ENCODE results near the gene NLE1.

The NLE1 gene

DNA sequence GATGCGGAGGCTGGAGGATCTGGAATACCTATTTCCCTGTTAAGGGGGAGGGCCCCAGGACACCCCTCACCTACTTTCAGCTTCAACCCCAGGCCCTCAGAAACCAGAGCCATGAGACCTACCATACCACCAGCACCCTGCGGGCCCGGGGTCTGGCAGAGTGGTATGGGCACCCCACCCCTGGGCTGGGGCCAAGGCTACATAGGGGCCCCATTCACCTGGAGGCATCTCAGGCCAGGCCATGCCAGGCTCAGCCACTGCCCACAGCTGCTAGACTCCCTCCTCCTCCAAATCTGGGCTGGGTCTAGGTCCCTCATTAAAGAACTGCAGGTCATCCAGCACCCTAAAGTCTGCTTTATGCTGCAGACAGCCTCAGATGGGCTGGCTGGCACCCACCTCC, 11.7 kb downstream of the NLE1 start:
- no peak overlapping the region for H3K4me3 ChIP-seq (ENCODE audit: severe bottlenecking)
- peaks cover 39% of the 10 kb centered on the region for H3K36me3 ChIP-seq (ENCODE audit: low read depth)
- no peak for ATAC-seq (ENCODE audit: low read depth)
- H3K27ac ChIP-seq (ENCODE audit: poor library complexity, severe bottlenecking): no peak overlapping the region
- no peak for DNase-seq (ENCODE audit: low spot score)
- H3K4me1 ChIP-seq (ENCODE audit: insufficient read depth, poor library complexity, severe bottlenecking): no peaks in the 10 kb centered on the region
- no peaks in the 10 kb centered on the region for H3K27me3 ChIP-seq (ENCODE audit: insufficient read depth, poor library complexity, severe bottlenecking)
- TF ChIP-seq, protein P1, sequence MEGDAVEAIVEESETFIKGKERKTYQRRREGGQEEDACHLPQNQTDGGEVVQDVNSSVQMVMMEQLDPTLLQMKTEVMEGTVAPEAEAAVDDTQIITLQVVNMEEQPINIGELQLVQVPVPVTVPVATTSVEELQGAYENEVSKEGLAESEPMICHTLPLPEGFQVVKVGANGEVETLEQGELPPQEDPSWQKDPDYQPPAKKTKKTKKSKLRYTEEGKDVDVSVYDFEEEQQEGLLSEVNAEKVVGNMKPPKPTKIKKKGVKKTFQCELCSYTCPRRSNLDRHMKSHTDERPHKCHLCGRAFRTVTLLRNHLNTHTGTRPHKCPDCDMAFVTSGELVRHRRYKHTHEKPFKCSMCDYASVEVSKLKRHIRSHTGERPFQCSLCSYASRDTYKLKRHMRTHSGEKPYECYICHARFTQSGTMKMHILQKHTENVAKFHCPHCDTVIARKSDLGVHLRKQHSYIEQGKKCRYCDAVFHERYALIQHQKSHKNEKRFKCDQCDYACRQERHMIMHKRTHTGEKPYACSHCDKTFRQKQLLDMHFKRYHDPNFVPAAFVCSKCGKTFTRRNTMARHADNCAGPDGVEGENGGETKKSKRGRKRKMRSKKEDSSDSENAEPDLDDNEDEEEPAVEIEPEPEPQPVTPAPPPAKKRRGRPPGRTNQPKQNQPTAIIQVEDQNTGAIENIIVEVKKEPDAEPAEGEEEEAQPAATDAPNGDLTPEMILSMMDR (IDR thresholded peaks at IDR 0.05; ENCODE audit: poor library complexity, severe bottlenecking): no peak
- H3K9me3 ChIP-seq (ENCODE audit: severe bottlenecking): no peaks in the 10 kb centered on the region

DNA sequence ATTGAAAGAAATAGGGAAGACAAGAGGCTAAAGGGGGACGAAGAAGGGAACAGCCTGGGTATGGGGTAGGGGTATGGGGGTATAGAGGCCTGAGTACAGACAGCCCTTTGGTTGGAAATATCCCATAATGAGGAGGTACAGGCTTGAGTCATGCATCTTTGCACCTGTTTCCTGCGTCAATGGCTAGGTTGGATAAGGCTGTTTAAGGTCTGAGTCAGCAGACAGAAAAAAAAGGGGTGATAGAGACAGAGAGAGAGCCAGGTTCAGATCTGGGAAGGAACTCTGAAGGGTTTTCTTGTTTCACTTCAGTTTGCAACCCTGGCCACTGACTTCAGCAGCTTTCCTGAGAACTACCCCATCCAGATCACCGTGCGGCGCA, 12.1 kb downstream of the NLE1 start:
- TF ChIP-seq, protein P1 (IDR thresholded peaks at IDR 0.05; ENCODE audit: poor library complexity, severe bottlenecking): no peak
- Histone ChIP-seq H3K4me3 (ENCODE audit: severe bottlenecking) (no peak overlapping the region), H3K27ac (ENCODE audit: poor library complexity, severe bottlenecking) (no peak overlapping the region), H3K36me3 (ENCODE audit: low read depth) (peaks cover 34% of the 10 kb centered on the region), H3K27me3 (ENCODE audit: insufficient read depth, poor library complexity, severe bottlenecking) (no peaks in the 10 kb centered on the region), H3K4me1 (ENCODE audit: insufficient read depth, poor library complexity, severe bottlenecking) (no peaks in the 10 kb centered on the region), H3K9me3 (ENCODE audit: severe bottlenecking) (no peaks in the 10 kb centered on the region)
- no peak for DNase-seq (ENCODE audit: low spot score)
- peak; percentile 29; the same call in 1 of the 3 replicates for ATAC-seq (ENCODE audit: low read depth)

DNA sequence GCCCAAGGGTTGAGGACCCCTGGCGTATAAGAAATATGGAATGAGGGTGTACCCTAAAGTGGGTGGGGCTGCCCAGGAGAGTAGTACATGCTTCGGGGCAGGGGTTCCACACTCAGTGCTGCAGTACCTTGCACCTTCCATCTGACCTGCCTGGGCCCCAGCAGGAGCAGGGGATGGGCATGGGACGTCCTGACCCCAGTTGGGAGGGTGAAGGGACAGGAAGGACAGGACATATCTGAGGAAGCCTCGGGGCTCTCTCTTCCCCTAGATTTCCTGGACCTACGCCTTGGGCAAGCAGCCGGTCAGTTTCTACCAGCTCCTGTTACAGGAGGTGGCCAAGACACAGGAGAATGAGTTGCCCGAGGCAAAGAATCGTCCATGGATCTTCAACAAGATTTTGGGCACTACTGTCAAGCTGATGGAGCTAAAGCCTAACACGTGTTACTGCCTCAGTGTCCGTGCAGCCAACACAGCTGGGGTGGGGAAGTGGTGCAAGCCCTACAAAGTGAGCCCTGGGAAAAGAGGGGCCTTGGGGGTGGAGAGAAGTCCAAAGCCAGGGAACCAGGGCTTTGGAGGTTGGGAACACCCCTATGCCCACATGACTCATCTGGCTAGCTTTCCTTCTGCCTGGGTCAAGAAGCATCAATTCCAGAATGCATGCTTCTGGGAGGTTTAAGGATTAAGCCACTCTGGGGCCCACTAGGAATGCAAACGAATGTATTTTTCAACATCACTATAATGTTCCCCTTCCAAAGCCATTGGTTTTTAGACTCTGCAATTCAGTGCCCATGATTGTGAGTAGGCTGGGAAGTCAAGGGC, 12.7 kb downstream of the NLE1 start:
- no peaks in the 10 kb centered on the region for H3K4me1 ChIP-seq (ENCODE audit: insufficient read depth, poor library complexity, severe bottlenecking)
- no peak for DNase-seq (ENCODE audit: low spot score)
- no peak overlapping the region for H3K27ac ChIP-seq (ENCODE audit: poor library complexity, severe bottlenecking)
- no peak for ATAC-seq (ENCODE audit: low read depth)
- H3K9me3 ChIP-seq (ENCODE audit: severe bottlenecking): no peaks in the 10 kb centered on the region
- peaks cover 28% of the 10 kb centered on the region for H3K36me3 ChIP-seq (ENCODE audit: low read depth)
- TF ChIP-seq, protein P1 (IDR thresholded peaks at IDR 0.05; ENCODE audit: poor library complexity, severe bottlenecking): no peak
- no peaks in the 10 kb centered on the region for H3K27me3 ChIP-seq (ENCODE audit: insufficient read depth, poor library complexity, severe bottlenecking)
- no peak overlapping the region for H3K4me3 ChIP-seq (ENCODE audit: severe bottlenecking)

DNA sequence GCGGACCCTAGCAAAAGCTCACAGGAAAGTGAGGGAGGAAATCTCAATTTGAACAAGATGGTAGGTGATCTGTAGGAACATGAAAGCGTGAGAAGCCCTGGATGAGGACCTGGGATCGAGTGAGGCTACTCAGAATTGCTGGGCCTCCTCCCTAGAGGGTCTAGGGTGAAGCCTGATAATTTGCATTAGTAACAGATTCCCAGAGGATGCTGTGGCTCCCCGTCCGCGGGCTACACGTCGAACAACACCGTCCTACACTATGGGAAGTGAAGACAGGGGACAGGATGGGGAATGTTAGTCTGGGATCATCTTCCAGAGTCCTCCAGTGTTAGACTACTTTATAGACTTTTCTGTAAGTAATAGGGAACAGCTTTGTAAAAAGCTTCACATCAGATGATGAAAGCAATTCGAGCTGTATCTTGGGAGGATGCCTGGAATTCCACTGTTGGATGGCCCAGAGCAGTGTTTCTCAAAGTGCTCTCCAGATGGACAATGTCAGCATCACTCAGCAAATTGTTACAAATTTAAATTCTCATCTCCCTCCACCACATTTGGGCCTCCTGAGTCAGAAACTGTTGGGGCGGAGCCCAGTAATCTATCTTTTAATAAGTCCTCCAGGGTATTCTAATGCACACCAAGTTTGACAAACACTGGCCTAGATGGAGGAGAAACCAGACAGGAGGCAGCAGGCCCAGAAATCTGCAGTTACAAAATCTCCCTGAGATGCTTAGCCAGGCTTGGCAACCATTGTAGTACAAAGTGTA, 14.2 kb downstream of the NLE1 start:
- TF ChIP-seq, protein P1 (IDR thresholded peaks at IDR 0.05; ENCODE audit: poor library complexity, severe bottlenecking): no peak
- DNase-seq (ENCODE audit: low spot score) (no peak), ATAC-seq (ENCODE audit: low read depth) (no peak)
- H3K27ac ChIP-seq (ENCODE audit: poor library complexity, severe bottlenecking): no peak overlapping the region
- H3K4me3 ChIP-seq (ENCODE audit: severe bottlenecking): no peak overlapping the region
- no peaks in the 10 kb centered on the region for H3K27me3 ChIP-seq (ENCODE audit: insufficient read depth, poor library complexity, severe bottlenecking)
- H3K9me3 ChIP-seq (ENCODE audit: severe bottlenecking): no peaks in the 10 kb centered on the region
- peaks cover 14% of the 10 kb centered on the region; the same call in 1 of the 2 replicates for H3K36me3 ChIP-seq (ENCODE audit: low read depth)
- no peaks in the 10 kb centered on the region for H3K4me1 ChIP-seq (ENCODE audit: insufficient read depth, poor library complexity, severe bottlenecking)

Data from RWPE2 (cell line).